GM12878 (cell line): Measurements from ENCODE around the gene WSCD1. TPM values are rescaled to one million over a fixed set of nuclear protein-coding genes. Genes with fewer than 3 reads are reported as not detected.
A peak's percentile ranks its signal among the peaks of the same experiment; 100 is the strongest.

Experiments used
- ATAC-seq: fragments of 200-7000 bp; cut with Tn5 transposase; 3 replicates; pipeline ENCODE4 v1.9.1; 2020; ENCODE audit warnings: mild to moderate bottlenecking, moderate library complexity
- BruUV-seq: library from RNA; stranded (reverse); fragments of 400-500 nt; replicated peaks from 2 replicates; lab custom pipeline; 2021; lab: Mats Ljungman, UMichigan
- CTCF ChIA-PET: fragments of 300-600 bp; sonication (Branson Sonifier 250); formaldehyde crosslinking; extraction: SDS; loops from one replicate; lab custom pipeline; 2021; ENCODE audit warnings: inconsistent platforms; lab: Yijun Ruan, JAX
- POLR2A ChIA-PET: fragments of 350-600 bp; formaldehyde crosslinking; extraction: SDS; loops from one replicate; lab custom pipeline; 2021; ENCODE audit warnings: inconsistent platforms; lab: Charles Lee
- RAD21 ChIA-PET: fragments of 300-600 bp; sonication (Branson Sonifier 250); formaldehyde crosslinking; loops from one replicate; lab custom pipeline; 2023; ENCODE audit warnings: antibody characterized with exemption; ENCODE audit not compliant: unreplicated experiment; lab: Charles Lee
- SMC1A ChIA-PET: fragments of 300-600 bp; sonication (Branson Sonifier 250); formaldehyde crosslinking; loops from one replicate; lab custom pipeline; 2023; ENCODE audit not compliant: unreplicated experiment, uncharacterized antibody; lab: Charles Lee
- DNase-seq: peaks from one replicate; pipeline ENCODE4 v3.0.0-alpha.2; 2011; ENCODE audit warnings: low read depth, low spot score
- FAIRE-seq: peaks from 3 replicates; lab custom pipeline; 2011; peaks lifted over from hg19 to GRCh38; lab: Jason Lieb, UNC
- H2AFZ ChIP-seq: 2 replicates; pipeline ENCODE4 v1.6.0; 2011; ENCODE audit warnings: low read depth, low read length, control low read depth; ENCODE audit not compliant: control insufficient read depth
- H3K27ac ChIP-seq: 2 replicates; pipeline ENCODE4 v1.5.1; 2011; ENCODE audit warnings: control low read depth; ENCODE audit not compliant: control insufficient read depth, insufficient read depth
- H3K27me3 ChIP-seq, 2 experiments: replicated peaks in 1 of 2; 2 replicates each; pipeline versions ENCODE4 v1.6.0 to v1.6.1; 2011; ENCODE audit warnings: low read length in 1 of 2; ENCODE audit not compliant: control insufficient read depth in 2 of 2, insufficient read depth in 2 of 2
- H3K36me3 ChIP-seq, 2 experiments: 2 replicates each; pipeline ENCODE4 v1.5.1; 2011; ENCODE audit warnings: low read length in 1 of 2; ENCODE audit not compliant: control insufficient read depth in 2 of 2, insufficient read depth in 2 of 2
- H3K4me1 ChIP-seq: 2 replicates; pipeline ENCODE4 v1.6.1; 2011; ENCODE audit warnings: mild to moderate bottlenecking, low read length, moderate library complexity, mixed read lengths; ENCODE audit not compliant: control insufficient read depth, insufficient read depth
- H3K4me2 ChIP-seq: 2 replicates; pipeline ENCODE4 v1.6.0; 2011; ENCODE audit warnings: control low read depth; ENCODE audit not compliant: control insufficient read depth, insufficient read depth
- H3K4me3 ChIP-seq: fragments of 200-600 bp; sonication (generic); 2 replicates; pipeline ENCODE4 v1.5.1; 2016
- H3K79me2 ChIP-seq: 2 replicates; pipeline ENCODE4 v1.6.0; 2011; ENCODE audit warnings: low read length; ENCODE audit not compliant: control insufficient read depth, insufficient read depth
- H3K9ac ChIP-seq: 2 replicates; pipeline ENCODE4 v1.8.0; 2011; ENCODE audit warnings: low read length, control low read depth, mixed read lengths; ENCODE audit not compliant: control insufficient read depth, insufficient read depth
- H3K9me3 ChIP-seq: replicated peaks from 3 replicates; pipeline ENCODE4 v1.5.1; 2011; ENCODE audit warnings: mild to moderate bottlenecking, low read length; ENCODE audit not compliant: control insufficient read depth, insufficient read depth
- H4K20me1 ChIP-seq: 2 replicates; pipeline ENCODE4 v1.6.0; 2011; ENCODE audit not compliant: control insufficient read depth, insufficient read depth
- ATF7 ChIP-seq: fragments of 450-650 bp; IDR thresholded peaks from 2 replicates; pipeline ENCODE4 v1.6.1; 2016; ENCODE audit warnings: low read depth, mild to moderate bottlenecking
- CEBPB ChIP-seq, 2 experiments: fragments of 150-350 bp in 1 of 2; IDR thresholded peaks; 2 replicates each; pipeline ENCODE4 v1.6.1; 2012 to 2014; ENCODE audit warnings: low read depth in 2 of 2, low read length in 2 of 2, borderline replicate concordance in 1 of 2, inconsistent platforms in 1 of 2
- CHD2 ChIP-seq: IDR thresholded peaks from 2 replicates; pipeline ENCODE4 v1.6.1; 2011; ENCODE audit warnings: low read depth, low read length, improper control_type of control experiment, borderline replicate concordance
- EZH2 ChIP-seq: IDR thresholded peaks from 2 replicates; pipeline ENCODE4 v1.6.1; 2012; ENCODE audit warnings: low read depth, mild to moderate bottlenecking, control low read depth, inconsistent platforms, low read length, borderline replicate concordance; ENCODE audit not compliant: control insufficient read depth
- KDM1A ChIP-seq: fragments of 200-600 bp; sonication (generic); IDR thresholded peaks from 2 replicates; pipeline ENCODE4 v1.6.1; 2016; ENCODE audit warnings: borderline replicate concordance
- MEF2B ChIP-seq: fragments of 450-650 bp; IDR thresholded peaks from 2 replicates; pipeline ENCODE4 v1.6.1; 2018; ENCODE audit warnings: mild to moderate bottlenecking, moderate library complexity; ENCODE audit not compliant: partially characterized antibody, poor library complexity, severe bottlenecking
- POLR2A ChIP-seq: IDR thresholded peaks from 2 replicates; pipeline ENCODE4 v1.6.1; 2011; ENCODE audit warnings: low read depth, mild to moderate bottlenecking, low read length
- POLR2AphosphoS5 ChIP-seq: IDR thresholded peaks from 2 replicates; pipeline ENCODE4 v1.6.1; 2011; ENCODE audit warnings: mild to moderate bottlenecking, low read length, inconsistent platforms
- RUNX3 ChIP-seq: IDR thresholded peaks from 2 replicates; pipeline ENCODE4 v1.6.1; 2012; ENCODE audit warnings: low read length, inconsistent platforms
- SMAD1 ChIP-seq: fragments of 450-650 bp; IDR thresholded peaks from 2 replicates; pipeline ENCODE4 v1.6.1; 2018; ENCODE audit warnings: mild to moderate bottlenecking, low read depth; ENCODE audit not compliant: partially characterized antibody
- SMAD5 ChIP-seq: IDR thresholded peaks from 2 replicates; pipeline ENCODE4 v1.6.1; 2016; ENCODE audit warnings: antibody characterized with exemption, low read depth
- SMC3 ChIP-seq: IDR thresholded peaks from 2 replicates; pipeline ENCODE4 v1.6.1; 2011; ENCODE audit warnings: low read length, improper control_type of control experiment, borderline replicate concordance
- ZNF217 ChIP-seq: fragments of 450-650 bp; IDR thresholded peaks from 2 replicates; pipeline ENCODE4 v1.6.1; 2017; ENCODE audit warnings: antibody characterized with exemption, mild to moderate bottlenecking
- WGBS: methylation state at CpG from one replicate; pipeline ENCODE4 v1.1.6; 2016; ENCODE audit warnings: low lambda C conversion rate; ENCODE audit not compliant: insufficient replicate concordance, insufficient coverage; ENCODE audit errors: missing lambda C conversion rate; 5-methylcytosine and 5-hydroxymethylcytosine counted together
- in situ Hi-C: fragments of 300-500 bp; cut with MboI; formaldehyde crosslinking; loops from 9 replicates; pipeline ENCODE4 v1.14.3; 2018; ENCODE audit warnings: mixed read lengths
- intact Hi-C: fragments of 100-400 bp; cut with micrococcal nuclease; formaldehyde crosslinking; loops from one replicate; pipeline ENCODE4 v1.14.2; 2022; ENCODE audit not compliant: unreplicated experiment
- polyA plus RNA-seq, 11 experiments: library from polyadenylated mRNA; depleted of rRNA in 4 of 11; unstranded in 6 of 11; stranded (reverse) in 5 of 11; fragments of >200 nt; fragmentation: Nextera tagmentation in 4 of 11; fragmentation: Illumina TruSeq in 1 of 11; extraction: Ambion mirVana in 4 of 11; extraction: Trizol in 1 of 11; gene quantifications; 1 replicate in 1 of 11; 2 replicates in 10 of 11; pipeline versions ENCODE4 v1.2.1 to v1.2.3, GENCODE V29; 2011 to 2016; ENCODE audit warnings: inconsistent platforms in 2 of 11, missing spikeins in 2 of 11, low read depth in 1 of 11
- total RNA-seq, 4 experiments: library from RNA; depleted of rRNA in 3 of 4; stranded (reverse); fragments of >200 nt in 3 of 4; fragmentation: Illumina TruSeq in 1 of 4; extraction: Trizol in 1 of 4; gene quantifications; 2 replicates each; pipeline versions ENCODE4 v1.2.1 to v1.2.3, GENCODE V29; 2013 to 2021
- TF ChIP-seq, protein P1 (sequence below): fragments of 450-650 bp; IDR thresholded peaks from 2 replicates; pipeline ENCODE4 v1.6.1; 2016; ENCODE audit warnings: mild to moderate bottlenecking
- TF ChIP-seq, protein P2 (sequence below): fragments of 450-650 bp; IDR thresholded peaks from 2 replicates; pipeline ENCODE4 v1.6.1; 2018; ENCODE audit warnings: borderline replicate concordance, mild to moderate bottlenecking; ENCODE audit not compliant: partially characterized antibody

The WSCD1 gene
- total and polyA plus RNA-seq, 10 of the 15 experiments (the other 5 are each of a cell fraction or from before 2014, with no cell fraction given) = 0.01 to 0.16 TPM; not detected in 8

DNA sequence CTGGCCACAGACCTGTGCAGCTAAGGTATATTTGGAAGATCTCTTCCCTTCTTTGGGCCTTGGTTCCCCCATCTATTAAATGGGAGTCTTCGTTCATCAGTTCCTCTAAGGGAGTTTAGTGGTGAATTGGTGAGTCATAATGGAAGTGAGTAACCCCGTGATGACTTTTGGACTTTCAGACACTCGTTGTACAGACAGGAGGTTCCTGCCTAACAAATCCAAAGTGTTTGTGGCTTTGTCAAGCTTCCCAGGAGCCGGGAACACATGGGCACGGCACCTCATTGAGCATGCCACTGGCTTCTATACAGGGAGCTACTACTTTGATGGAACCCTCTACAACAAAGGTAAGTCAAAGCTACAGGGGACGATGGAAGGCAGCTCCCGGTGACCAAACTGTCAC, 40.4 kb downstream of the WSCD1 start (continued):
- TF ChIP-seq MEF2B (no peak), RUNX3 (peak; percentile 72), ATF7 (0 out of 2 replicates have a peak, but pooled peaks have one; percentile 21), CHD2 (no peak), KDM1A (no peak), CEBPB (IDR thresholded peaks at IDR 0.05; ENCODE audit: borderline replicate concordance in 1 of 2, low read depth in 2 of 2, low read length in 2 of 2) (no peak), SMAD1 (no peak), POLR2AphosphoS5 (no peak)

- Histone ChIP-seq H4K20me1 (no peaks in the 10 kb centered on the region), H3K27me3 (no peaks in the 10 kb centered on the region; a peak in 1 of 4 replicates), H3K79me2 (no peaks in the 10 kb centered on the region), H3K36me3 (no peaks in the 10 kb centered on the region), H3K27ac (no peak overlapping the region), H2AFZ (no peak overlapping the region), H3K4me2 (no peak overlapping the region), H3K9ac (no peak overlapping the region), H3K4me3 (no peak overlapping the region), H3K4me1 (no peaks in the 10 kb centered on the region), H3K9me3 (peaks cover 2% of the 10 kb centered on the region; the same call in 1 of the 3 replicates)
- no peak for DNase-seq
- POLR2A ChIA-PET = no interaction called here
- in situ Hi-C loops (no loop called here), intact Hi-C loops (no loop called here)
- WGBS = 58% methylated on average over 34 of the region's 34 CpGs
- no TSS peak for BruUV-seq
- CTCF ChIA-PET = no interaction called here
- no peak for TF ChIP-seq SMC3
- TF ChIP-seq, protein P1, sequence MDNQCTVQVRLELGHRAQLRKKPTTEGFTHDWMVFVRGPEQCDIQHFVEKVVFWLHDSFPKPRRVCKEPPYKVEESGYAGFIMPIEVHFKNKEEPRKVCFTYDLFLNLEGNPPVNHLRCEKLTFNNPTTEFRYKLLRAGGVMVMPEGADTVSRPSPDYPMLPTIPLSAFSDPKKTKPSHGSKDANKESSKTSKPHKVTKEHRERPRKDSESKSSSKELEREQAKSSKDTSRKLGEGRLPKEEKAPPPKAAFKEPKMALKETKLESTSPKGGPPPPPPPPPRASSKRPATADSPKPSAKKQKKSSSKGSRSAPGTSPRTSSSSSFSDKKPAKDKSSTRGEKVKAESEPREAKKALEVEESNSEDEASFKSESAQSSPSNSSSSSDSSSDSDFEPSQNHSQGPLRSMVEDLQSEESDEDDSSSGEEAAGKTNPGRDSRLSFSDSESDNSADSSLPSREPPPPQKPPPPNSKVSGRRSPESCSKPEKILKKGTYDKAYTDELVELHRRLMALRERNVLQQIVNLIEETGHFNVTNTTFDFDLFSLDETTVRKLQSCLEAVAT = no peak
- TF ChIP-seq POLR2A = no peak
- TF ChIP-seq POLR2AphosphoS5 = no peak
- TF ChIP-seq, protein P2, sequence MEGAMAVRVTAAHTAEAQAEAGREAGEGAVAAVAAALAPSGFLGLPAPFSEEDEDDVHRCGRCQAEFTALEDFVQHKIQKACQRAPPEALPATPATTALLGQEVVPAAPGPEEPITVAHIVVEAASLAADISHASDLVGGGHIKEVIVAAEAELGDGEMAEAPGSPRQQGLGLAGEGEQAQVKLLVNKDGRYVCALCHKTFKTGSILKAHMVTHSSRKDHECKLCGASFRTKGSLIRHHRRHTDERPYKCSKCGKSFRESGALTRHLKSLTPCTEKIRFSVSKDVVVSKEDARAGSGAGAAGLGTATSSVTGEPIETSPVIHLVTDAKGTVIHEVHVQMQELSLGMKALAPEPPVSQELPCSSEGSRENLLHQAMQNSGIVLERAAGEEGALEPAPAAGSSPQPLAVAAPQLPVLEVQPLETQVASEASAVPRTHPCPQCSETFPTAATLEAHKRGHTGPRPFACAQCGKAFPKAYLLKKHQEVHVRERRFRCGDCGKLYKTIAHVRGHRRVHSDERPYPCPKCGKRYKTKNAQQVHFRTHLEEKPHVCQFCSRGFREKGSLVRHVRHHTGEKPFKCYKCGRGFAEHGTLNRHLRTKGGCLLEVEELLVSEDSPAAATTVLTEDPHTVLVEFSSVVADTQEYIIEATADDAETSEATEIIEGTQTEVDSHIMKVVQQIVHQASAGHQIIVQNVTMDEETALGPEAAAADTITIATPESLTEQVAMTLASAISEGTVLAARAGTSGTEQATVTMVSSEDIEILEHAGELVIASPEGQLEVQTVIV = no peak
- no peak for TF ChIP-seq SMAD5
- no peak for TF ChIP-seq EZH2
- TF ChIP-seq ZNF217 = no peak
- SMC1A ChIA-PET = no interaction called here
- no peak for FAIRE-seq
- RAD21 ChIA-PET = no interaction called here
- ATAC-seq = no peak
These were observed 50.2 kb downstream of the WSCD1 start for GRCh38 chr17:6120351-6120750.
